ENCODE measurements around the gene CELF4. TPM values are rescaled to one million over a fixed set of nuclear protein-coding genes. Genes with fewer than 3 reads are reported as not detected.
A peak's percentile ranks its signal among the peaks of the same experiment; 100 is the strongest.

CELF4 gene
- total and polyA plus RNA-seq, 9 donors = 0.18 to 2.0 (median 1.1) TPM

DNA sequence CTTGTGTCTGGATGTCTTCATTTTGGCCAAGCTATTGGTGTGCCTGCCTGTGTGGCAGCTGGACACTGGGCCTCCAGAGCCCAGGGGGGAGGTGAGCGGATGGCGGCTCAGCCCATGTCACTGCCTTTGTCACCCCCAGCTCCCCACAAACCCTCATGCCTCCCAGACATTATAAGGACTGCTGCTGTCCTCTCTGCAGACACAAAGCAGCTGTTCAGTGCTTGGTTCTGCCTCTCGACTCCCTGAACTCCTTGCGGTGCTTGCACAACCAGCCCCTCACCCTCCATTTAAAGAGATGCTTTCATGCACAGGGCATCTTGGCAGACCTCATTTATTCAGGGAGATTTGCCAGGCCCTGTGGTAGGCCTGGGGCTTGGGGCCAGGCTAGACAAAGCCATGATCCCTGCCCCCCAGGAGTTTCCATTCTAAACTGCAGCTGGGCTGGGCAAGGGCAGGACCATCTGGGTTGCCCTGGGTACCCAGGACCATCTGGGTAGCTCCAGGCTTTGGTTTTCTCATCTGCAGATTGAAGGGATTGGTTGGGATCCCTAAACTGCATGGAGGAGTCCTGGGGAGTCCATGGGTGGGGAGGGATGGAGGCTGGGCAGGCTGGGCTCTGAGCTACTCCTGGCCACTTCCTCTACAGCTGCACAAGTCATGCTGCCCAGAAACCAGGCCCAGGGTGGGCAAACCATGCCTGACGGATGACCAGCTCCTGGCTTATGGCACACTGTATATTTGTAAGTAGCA, 168.5 kb downstream of the CELF4 start:
- DNase-seq = no peak
- Histone ChIP-seq H3K27me3 (ENCODE audit: control insufficient read depth, insufficient read depth, low read length) (peaks cover 6% of the 10 kb centered on the region), H3K36me3 (ENCODE audit: control insufficient read depth, insufficient read depth, low read length) (no peaks in the 10 kb centered on the region), H3K4me3 (ENCODE audit: low read length) (no peak overlapping the region), H3K27ac (ENCODE audit: low read length) (no peak overlapping the region), H3K4me1 (ENCODE audit: control insufficient read depth, insufficient read depth, low read length) (peaks cover 40% of the 10 kb centered on the region), H3K9me3 (replicated peaks; ENCODE audit: control insufficient read depth, low read depth, low read length) (no peaks in the 10 kb centered on the region)
- 75% methylated on average over 4 of the region's 5 CpGs for WGBS (ENCODE audit: insufficient coverage)

DNA sequence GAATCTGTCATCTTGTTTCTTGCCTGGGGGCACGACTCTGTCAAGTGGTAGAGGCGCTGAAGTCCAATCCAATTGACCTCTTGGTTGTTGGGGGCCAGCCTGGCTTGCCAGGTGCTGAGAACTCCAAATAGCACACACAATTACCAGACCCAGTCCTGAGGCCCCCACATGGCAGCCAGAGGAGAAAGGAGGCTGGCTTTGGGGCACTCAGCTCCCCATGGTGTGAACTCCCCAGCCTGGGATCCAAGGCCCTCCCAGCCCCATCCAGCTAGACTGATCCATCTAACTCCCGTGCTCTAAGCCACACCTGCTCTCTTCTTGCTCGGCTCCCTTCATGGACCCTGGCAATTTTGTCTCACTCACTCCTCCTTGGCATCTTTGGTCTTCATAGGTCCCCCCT, 170.0 kb downstream of the CELF4 start:
- Histone ChIP-seq H3K4me3 (ENCODE audit: low read length) (no peak overlapping the region), H3K36me3 (ENCODE audit: control insufficient read depth, insufficient read depth, low read length) (no peaks in the 10 kb centered on the region), H3K9me3 (replicated peaks; ENCODE audit: control insufficient read depth, low read depth, low read length) (no peaks in the 10 kb centered on the region), H3K27ac (ENCODE audit: low read length) (no peak overlapping the region), H3K4me1 (ENCODE audit: control insufficient read depth, insufficient read depth, low read length) (peaks cover 37% of the 10 kb centered on the region), H3K27me3 (ENCODE audit: control insufficient read depth, insufficient read depth, low read length) (peaks cover 6% of the 10 kb centered on the region)
- WGBS (ENCODE audit: insufficient coverage) = 86% methylated on average over 4 of the region's 4 CpGs
- DNase-seq = no peak

DNA sequence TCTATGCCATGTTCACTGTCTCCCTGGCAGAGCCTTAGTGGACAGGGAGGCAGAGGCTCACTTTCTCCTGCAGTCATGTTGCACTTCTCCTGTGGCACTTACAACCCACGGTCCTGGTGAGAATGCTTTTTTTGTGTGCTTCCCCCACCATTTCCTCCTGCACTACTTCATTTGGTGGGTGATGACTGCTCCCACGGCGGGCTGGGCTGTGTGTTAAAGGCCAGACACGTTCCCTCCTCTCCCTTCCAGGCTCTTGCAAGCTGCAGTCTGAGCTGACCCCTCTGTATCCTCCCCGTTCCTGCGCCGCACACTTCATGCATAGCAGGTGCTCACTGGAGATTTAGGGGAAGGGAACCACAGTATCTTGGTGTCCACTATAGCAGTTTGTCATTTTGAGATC, 170.5 kb downstream of the CELF4 start:
- H3K27me3 ChIP-seq (ENCODE audit: control insufficient read depth, insufficient read depth, low read length) = peaks cover 6% of the 10 kb centered on the region
- no peak for DNase-seq
- WGBS (ENCODE audit: insufficient coverage) = no CpG with 5 or more reads among the region's 7 CpGs
- H3K9me3 ChIP-seq (replicated peaks; ENCODE audit: control insufficient read depth, low read depth, low read length) = peaks cover 1% of the 10 kb centered on the region
- no peak overlapping the region for H3K27ac ChIP-seq (ENCODE audit: low read length)
- peaks cover 37% of the 10 kb centered on the region for H3K4me1 ChIP-seq (ENCODE audit: control insufficient read depth, insufficient read depth, low read length)
- H3K4me3 ChIP-seq (ENCODE audit: low read length) = no peak overlapping the region
- H3K36me3 ChIP-seq (ENCODE audit: control insufficient read depth, insufficient read depth, low read length) = no peaks in the 10 kb centered on the region

DNA sequence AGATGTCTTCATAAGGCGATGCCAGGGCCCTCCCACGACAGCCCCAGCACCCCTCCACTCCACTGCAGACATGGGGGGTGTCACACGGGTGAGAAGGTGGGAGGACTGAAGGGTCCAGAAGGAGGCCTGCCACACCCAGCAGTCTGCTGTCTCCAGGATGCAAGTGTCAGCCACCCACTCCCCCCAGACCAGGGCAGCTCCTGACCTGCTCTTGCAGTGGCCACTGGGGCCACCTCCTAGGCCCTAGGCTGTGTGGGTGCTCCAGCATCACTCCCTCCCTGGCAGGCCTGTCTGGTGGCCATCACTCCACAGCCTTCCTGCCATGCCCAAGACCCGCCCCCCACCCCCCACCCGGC, 171.0 kb downstream of the CELF4 start:
- peaks cover 7% of the 10 kb centered on the region for H3K9me3 ChIP-seq (replicated peaks; ENCODE audit: control insufficient read depth, low read depth, low read length)
- peaks cover 6% of the 10 kb centered on the region for H3K27me3 ChIP-seq (ENCODE audit: control insufficient read depth, insufficient read depth, low read length)
- no peak for DNase-seq
- H3K27ac ChIP-seq (ENCODE audit: low read length) = peak overlapping the region; percentile 74
- no peaks in the 10 kb centered on the region for H3K36me3 ChIP-seq (ENCODE audit: control insufficient read depth, insufficient read depth, low read length)
- peaks cover 37% of the 10 kb centered on the region for H3K4me1 ChIP-seq (ENCODE audit: control insufficient read depth, insufficient read depth, low read length)
- WGBS (ENCODE audit: insufficient coverage) = no CpG with 5 or more reads among the region's 5 CpGs
- H3K4me3 ChIP-seq (ENCODE audit: low read length) = peak overlapping the region; percentile 41

DNA sequence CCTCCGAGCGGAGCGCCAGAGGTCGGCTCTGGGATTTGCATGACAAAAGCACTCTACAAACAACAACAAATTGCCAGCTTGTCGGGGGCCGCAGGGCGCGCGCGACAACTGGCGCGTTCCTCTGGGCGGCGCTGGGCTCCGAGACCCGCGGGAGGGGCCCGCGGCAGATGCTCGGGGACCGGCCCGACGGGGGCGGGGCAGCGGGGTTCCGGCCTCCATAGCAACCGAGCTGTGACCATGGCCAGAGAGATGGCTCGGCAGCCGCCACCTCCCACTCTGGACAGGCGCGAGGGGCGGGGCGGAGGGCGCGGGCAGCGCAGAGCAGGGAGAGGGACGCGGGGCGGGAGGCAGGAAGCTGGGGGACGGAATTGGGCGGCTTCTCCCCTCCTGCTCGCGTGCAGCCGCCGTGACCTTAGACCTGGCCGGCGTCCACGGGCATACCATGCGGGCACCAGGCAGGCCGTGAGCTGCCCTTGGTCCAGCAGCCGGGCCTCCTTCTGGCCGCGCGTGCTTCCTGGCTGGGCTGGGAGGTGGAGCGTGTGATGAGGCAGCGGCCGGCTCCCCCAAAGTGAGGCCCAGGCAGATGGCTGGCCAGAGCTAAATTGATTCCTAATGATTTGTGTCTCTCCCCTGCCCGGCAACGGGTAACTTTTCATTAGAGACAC, 171.5 kb downstream of the CELF4 start:
- Histone ChIP-seq H3K9me3 (replicated peaks; ENCODE audit: control insufficient read depth, low read depth, low read length) (peaks cover 11% of the 10 kb centered on the region), H3K27me3 (ENCODE audit: control insufficient read depth, insufficient read depth, low read length) (peaks cover 6% of the 10 kb centered on the region), H3K36me3 (ENCODE audit: control insufficient read depth, insufficient read depth, low read length) (no peaks in the 10 kb centered on the region), H3K27ac (ENCODE audit: low read length) (peak overlapping the region; percentile 74), H3K4me3 (ENCODE audit: low read length) (peak overlapping the region; percentile 41), H3K4me1 (ENCODE audit: control insufficient read depth, insufficient read depth, low read length) (peaks cover 37% of the 10 kb centered on the region)
- under 1% methylated on average over 52 of the region's 59 CpGs for WGBS (ENCODE audit: insufficient coverage)
- DNase-seq = peak; percentile 95

DNA sequence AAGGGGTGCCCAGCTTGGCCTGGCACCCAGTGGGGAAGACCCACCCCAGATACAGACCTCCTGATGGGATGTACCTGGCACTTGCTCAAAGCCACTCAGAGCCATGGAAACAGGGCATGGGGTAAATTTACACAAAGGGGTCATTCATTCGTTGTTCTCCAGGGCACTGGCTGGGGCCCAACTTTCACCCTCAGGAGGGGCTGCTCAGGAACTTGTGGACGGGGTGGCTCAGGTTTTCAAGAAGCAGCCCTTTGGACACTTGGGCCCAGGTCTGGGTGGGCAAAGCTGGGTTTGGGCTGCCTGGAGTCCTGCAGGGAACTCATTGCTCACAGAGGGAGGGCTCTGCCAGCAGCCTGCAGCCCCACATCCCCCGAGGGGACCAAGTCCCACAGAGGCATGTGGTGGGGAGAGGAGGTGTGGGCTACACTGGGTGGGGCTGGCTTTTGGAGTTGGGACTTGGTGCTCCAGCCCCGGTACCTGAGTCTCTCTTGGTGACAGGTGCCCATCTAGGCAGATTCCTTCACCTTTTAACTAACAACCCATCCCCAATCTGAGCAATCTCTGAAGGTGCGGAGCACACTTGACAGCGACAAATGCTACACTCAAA, 172.3 kb downstream of the CELF4 start:
- 53% methylated on average over 2 of the region's 6 CpGs for WGBS (ENCODE audit: insufficient coverage)
- no peak for DNase-seq
- peak overlapping the region; percentile 28 for H3K4me3 ChIP-seq (ENCODE audit: low read length)

DNA sequence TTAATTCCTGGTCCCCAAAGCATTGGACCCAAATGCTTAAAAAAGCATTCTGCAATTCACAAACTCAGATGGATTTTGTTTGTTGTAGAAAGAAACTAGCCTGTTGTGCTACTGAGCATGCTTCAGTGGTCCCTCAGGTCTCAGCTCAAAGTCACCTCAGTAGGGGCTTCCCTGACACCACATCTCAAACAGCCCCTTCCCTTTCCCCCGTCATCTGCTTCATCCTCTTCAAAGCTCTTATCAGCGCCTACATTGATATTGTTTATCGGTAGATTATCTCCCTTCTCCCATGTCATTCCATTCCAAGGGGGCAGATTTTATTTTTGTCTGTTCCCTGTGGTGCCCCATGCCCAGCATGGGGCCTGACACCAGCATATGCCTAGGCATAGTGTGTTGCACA, 172.9 kb downstream of the CELF4 start:
- Histone ChIP-seq H3K27me3 (ENCODE audit: control insufficient read depth, insufficient read depth, low read length) (peaks cover 6% of the 10 kb centered on the region), H3K4me1 (ENCODE audit: control insufficient read depth, insufficient read depth, low read length) (peaks cover 27% of the 10 kb centered on the region), H3K4me3 (ENCODE audit: low read length) (no peak overlapping the region), H3K27ac (ENCODE audit: low read length) (no peak overlapping the region), H3K36me3 (ENCODE audit: control insufficient read depth, insufficient read depth, low read length) (no peaks in the 10 kb centered on the region), H3K9me3 (replicated peaks; ENCODE audit: control insufficient read depth, low read depth, low read length) (peaks cover 11% of the 10 kb centered on the region)
- no CpG with 5 or more reads among the region's 3 CpGs for WGBS (ENCODE audit: insufficient coverage)
- DNase-seq = no peak

More for the DNA sequence above, 172.3 kb downstream of the CELF4 start:
- peaks cover 6% of the 10 kb centered on the region for H3K27me3 ChIP-seq (ENCODE audit: control insufficient read depth, insufficient read depth, low read length)
- no peaks in the 10 kb centered on the region for H3K36me3 ChIP-seq (ENCODE audit: control insufficient read depth, insufficient read depth, low read length)
- H3K4me1 ChIP-seq (ENCODE audit: control insufficient read depth, insufficient read depth, low read length) = peaks cover 34% of the 10 kb centered on the region
- no peak overlapping the region for H3K27ac ChIP-seq (ENCODE audit: low read length)
- peaks cover 11% of the 10 kb centered on the region for H3K9me3 ChIP-seq (replicated peaks; ENCODE audit: control insufficient read depth, low read depth, low read length)

DNA sequence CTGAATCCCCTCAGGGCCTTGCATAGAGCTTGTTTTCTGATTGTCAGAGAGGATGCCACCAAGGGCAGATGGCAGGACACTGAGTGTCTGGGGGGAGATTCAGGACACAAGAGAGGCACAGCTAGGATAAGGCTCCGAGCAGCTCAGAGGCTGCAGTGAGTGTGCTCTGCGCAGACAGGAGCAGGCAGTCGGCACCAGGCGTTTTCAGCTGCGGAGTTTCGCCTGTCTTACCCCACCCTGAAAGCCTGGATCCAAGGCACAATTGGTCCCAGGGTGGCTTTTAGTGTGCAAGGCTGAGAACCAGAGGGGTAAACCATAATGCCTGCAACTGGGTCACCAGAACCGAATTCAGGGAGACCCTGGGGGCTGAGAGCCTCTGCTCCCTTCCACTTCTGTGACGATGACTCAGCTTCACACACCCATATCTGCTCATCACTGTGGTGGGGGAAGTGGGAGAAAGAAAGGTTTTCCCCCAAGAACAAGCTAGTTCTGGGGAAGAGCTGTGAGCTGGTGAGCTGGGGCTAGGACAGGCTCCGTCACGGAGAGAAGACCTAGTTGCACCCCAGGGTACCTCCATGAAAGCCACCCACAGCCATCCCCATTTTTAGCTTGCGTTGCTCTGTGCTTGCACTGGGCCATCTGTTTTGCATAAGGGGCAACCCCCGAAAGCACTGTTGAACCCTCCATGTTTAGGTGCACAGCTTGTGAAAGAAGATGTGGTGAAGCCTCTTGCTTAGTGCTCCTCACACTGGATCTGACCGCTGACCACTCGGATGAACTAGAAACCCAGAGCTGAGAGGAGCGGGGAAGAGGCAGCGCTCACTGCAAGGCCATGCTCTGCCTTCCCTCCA, 173.7 kb downstream of the CELF4 start:
- WGBS (ENCODE audit: insufficient coverage) = 84% methylated on average over 12 of the region's 16 CpGs
- Histone ChIP-seq H3K27me3 (ENCODE audit: control insufficient read depth, insufficient read depth, low read length) (peaks cover 6% of the 10 kb centered on the region), H3K27ac (ENCODE audit: low read length) (no peak overlapping the region), H3K36me3 (ENCODE audit: control insufficient read depth, insufficient read depth, low read length) (no peaks in the 10 kb centered on the region), H3K9me3 (replicated peaks; ENCODE audit: control insufficient read depth, low read depth, low read length) (peaks cover 11% of the 10 kb centered on the region), H3K4me3 (ENCODE audit: low read length) (no peak overlapping the region), H3K4me1 (ENCODE audit: control insufficient read depth, insufficient read depth, low read length) (peaks cover 20% of the 10 kb centered on the region)
- DNase-seq = no peak

DNA sequence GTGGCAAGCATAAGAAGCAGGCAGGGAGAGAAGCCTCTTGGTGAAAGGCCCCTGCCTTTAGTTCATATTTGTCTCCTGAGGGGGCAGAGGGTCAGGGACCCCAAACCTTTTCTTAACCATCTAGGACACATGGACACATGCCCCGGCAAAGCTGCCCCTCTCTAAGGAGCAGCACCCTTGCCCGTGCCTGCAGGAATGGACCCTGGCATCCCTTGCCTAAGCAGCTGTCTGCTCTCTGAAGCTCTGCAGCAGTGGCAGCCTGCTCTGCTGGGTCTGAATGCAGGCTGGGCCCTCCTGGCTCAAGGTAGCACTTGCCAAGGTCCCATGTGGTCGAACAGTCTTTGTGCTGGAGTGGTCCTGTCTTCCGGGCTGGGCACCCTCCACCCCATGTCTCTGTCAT, 174.4 kb downstream of the CELF4 start:
- Histone ChIP-seq H3K27ac (ENCODE audit: low read length) (no peak overlapping the region), H3K4me3 (ENCODE audit: low read length) (no peak overlapping the region), H3K36me3 (ENCODE audit: control insufficient read depth, insufficient read depth, low read length) (no peaks in the 10 kb centered on the region), H3K9me3 (replicated peaks; ENCODE audit: control insufficient read depth, low read depth, low read length) (peaks cover 11% of the 10 kb centered on the region), H3K4me1 (ENCODE audit: control insufficient read depth, insufficient read depth, low read length) (peaks cover 18% of the 10 kb centered on the region), H3K27me3 (ENCODE audit: control insufficient read depth, insufficient read depth, low read length) (peaks cover 6% of the 10 kb centered on the region)
- DNase-seq = no peak
- WGBS (ENCODE audit: insufficient coverage) = 91% methylated on average over 4 of the region's 4 CpGs

DNA sequence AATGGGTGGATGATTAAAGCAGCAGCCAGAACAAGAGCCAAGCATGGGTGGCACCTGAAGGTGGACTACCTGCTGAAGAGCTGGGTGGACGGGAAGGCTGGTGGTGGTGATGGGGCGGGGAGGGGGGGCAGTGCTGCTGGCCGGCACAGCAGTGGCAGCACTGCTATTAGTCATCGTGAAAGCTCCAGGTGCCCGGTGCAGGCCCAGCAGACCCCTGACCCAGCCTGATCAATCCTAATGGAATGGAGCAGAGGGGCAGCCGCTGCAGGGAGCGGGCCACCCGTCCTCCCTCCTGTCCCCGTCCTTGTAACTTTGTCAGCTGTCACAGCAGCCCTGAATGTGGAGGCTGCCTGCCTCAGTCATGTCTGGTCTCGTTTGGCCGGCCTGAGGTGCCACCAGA, 174.9 kb downstream of the CELF4 start:
- 89% methylated on average over 10 of the region's 11 CpGs for WGBS (ENCODE audit: insufficient coverage)
- Histone ChIP-seq H3K9me3 (replicated peaks; ENCODE audit: control insufficient read depth, low read depth, low read length) (peaks cover 11% of the 10 kb centered on the region), H3K27me3 (ENCODE audit: control insufficient read depth, insufficient read depth, low read length) (peaks cover 6% of the 10 kb centered on the region), H3K4me3 (ENCODE audit: low read length) (no peak overlapping the region), H3K4me1 (ENCODE audit: control insufficient read depth, insufficient read depth, low read length) (peaks cover 18% of the 10 kb centered on the region), H3K27ac (ENCODE audit: low read length) (no peak overlapping the region), H3K36me3 (ENCODE audit: control insufficient read depth, insufficient read depth, low read length) (no peaks in the 10 kb centered on the region)
- no peak for DNase-seq

Measured in muscle of leg (tissue), 11 donors.